ENCODE results near the gene ATP11A.

- no peak for TF ChIP-seq SP1 (CRISPR knock-in tag; IDR thresholded peaks at IDR 0.05)
- TF ChIP-seq SMARCA5 (IDR thresholded peaks at IDR 0.05) = no peak
Observed at GRCh38 chr13:112684071-112684845, 5.6 kb upstream of the ATP11A start.
